ENCODE data around the gene RLBP1. TPM values are rescaled to one million over a fixed set of nuclear protein-coding genes. Genes with fewer than 3 reads are reported as not detected.

Gene RLBP1
- total and polyA plus RNA-seq, 12 donors = not detected

DNA sequence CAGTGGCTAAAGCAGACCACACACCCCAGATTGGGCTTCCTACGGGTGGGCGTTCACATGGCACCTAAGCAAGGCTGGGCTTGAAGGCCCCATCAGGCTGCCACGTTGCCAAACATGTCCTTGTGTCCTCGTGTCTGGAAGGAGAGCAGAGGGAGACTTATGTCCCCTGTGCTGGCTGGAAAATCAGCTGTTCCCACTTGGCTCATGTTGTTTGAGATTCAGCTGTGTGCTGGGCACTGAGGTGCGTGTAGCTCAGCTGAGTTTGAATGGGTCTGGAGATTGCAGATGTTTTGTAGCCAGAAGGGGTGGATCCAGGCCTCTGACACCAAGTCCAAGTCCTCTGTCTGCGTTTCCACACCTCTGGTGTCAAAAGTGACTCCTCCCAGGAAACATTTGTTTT is 34.6 kb downstream of the RLBP1 start:
- intact Hi-C loops (cut with DNase I) = no loop called here
- 68 to 75% methylated on average over 6 of the region's 6 CpGs for WGBS, 2 donors
- peak overlapping the region in 1 of 10 donors; percentile 16 for H3K27ac ChIP-seq
- H3K9me3 ChIP-seq = no peaks in the 10 kb centered on the region
- ATAC-seq (peak in 4 of 8 donors; percentile 15 to 40 (median 36)), DNase-seq (no peak)
- peaks cover 0 to 99% (median 77%) of the 10 kb centered on the region in 9 donors for H3K36me3 ChIP-seq
- peaks cover 0 to 17% (median 0%) of the 10 kb centered on the region in 9 donors for H3K4me1 ChIP-seq
- H3K27me3 ChIP-seq = no peaks in the 10 kb centered on the region
- H3K4me3 ChIP-seq = no peak overlapping the region
- TF ChIP-seq, protein P1, sequence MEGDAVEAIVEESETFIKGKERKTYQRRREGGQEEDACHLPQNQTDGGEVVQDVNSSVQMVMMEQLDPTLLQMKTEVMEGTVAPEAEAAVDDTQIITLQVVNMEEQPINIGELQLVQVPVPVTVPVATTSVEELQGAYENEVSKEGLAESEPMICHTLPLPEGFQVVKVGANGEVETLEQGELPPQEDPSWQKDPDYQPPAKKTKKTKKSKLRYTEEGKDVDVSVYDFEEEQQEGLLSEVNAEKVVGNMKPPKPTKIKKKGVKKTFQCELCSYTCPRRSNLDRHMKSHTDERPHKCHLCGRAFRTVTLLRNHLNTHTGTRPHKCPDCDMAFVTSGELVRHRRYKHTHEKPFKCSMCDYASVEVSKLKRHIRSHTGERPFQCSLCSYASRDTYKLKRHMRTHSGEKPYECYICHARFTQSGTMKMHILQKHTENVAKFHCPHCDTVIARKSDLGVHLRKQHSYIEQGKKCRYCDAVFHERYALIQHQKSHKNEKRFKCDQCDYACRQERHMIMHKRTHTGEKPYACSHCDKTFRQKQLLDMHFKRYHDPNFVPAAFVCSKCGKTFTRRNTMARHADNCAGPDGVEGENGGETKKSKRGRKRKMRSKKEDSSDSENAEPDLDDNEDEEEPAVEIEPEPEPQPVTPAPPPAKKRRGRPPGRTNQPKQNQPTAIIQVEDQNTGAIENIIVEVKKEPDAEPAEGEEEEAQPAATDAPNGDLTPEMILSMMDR (IDR thresholded peaks at IDR 0.05) = no peak

DNA sequence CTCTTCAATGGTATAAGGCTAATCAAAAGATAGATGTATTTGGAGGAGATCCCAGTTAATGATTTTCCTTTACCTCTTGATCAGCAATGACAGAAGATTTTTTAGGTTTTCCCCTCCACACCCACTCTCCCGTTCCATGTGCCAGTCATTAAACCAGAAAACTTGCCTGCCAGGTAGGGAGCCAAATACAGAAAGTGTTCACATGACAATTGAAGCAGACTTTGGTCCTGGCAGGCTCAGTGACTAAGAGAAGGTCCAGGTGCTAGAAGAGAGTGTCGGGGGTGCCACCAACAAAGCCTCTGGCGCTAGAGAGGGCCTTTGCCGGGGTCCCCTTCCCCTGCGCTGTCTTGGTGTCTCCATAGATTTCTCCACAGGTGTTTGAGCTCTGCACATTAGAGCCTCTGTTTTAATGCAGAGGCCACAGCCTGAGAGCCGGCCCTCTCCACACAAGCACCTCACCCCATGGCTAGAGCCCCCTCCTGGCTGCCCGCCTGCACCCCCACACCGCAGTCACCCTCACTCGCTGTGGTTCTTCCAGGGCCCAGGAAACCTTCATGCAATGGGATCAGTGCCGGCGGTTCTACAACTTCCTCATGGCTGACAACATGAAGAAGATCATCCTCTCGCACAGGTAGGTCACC is 36.4 kb downstream of the RLBP1 start:
- ATAC-seq (peak in 2 of 8 donors; percentile 3 to 36), DNase-seq (no peak)
- intact Hi-C loops (cut with DNase I) = loop anchor here in 1 of 10 donors (5.0 kb wide), 1 partner anchor 283 kb away; no protein-coding TSS in a partner anchor
- H3K4me3 ChIP-seq = no peak overlapping the region
- peaks cover 0 to 17% (median 0%) of the 10 kb centered on the region in 9 donors for H3K4me1 ChIP-seq
- H3K27ac ChIP-seq = peak overlapping the region in 1 of 10 donors; percentile 6
- peaks cover 0 to 99% (median 60%) of the 10 kb centered on the region in 9 donors for H3K36me3 ChIP-seq
- no peaks in the 10 kb centered on the region for H3K9me3 ChIP-seq
- no peaks in the 10 kb centered on the region for H3K27me3 ChIP-seq
- TF ChIP-seq, protein P1 (IDR thresholded peaks at IDR 0.05) = no peak
- 94 to 95% methylated on average over 12 of the region's 12 CpGs for WGBS, 2 donors

DNA sequence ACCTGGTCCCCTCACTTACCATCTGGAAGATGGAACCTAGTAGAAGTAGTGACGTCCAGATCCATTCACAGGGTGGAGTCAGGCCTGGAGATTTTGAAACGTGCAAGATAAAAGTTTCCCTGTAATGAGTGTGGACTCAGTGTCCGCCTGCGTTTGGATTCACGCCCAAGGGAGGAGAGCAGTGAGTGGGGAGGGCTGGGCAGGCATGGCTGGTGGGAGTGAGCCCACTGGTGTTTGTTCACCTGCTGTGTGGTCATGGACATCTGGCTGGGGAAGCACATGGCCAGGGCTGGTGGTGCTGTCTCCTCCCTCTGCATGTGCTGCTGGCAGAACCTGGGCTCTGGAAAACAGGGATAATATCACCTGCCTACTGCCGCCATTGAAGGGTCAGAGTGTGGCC is 37.0 kb downstream of the RLBP1 start:
- WGBS, 2 donors = 61 to 73% methylated on average over 6 of the region's 6 CpGs
- Histone ChIP-seq H3K27ac (no peak overlapping the region), H3K4me1 (peaks cover 0 to 18% (median 0%) of the 10 kb centered on the region in 9 donors), H3K9me3 (no peaks in the 10 kb centered on the region), H3K36me3 (peaks cover 0 to 99% (median 53%) of the 10 kb centered on the region in 9 donors), H3K4me3 (no peak overlapping the region), H3K27me3 (no peaks in the 10 kb centered on the region)
- ATAC-seq (peak in 5 of 8 donors; percentile 37 to 64 (median 42)), DNase-seq (no peak)
- intact Hi-C loops (cut with DNase I) = loop anchor here in 1 of 10 donors (5.0 kb wide), 1 partner anchor 282 kb away; no protein-coding TSS in a partner anchor
- TF ChIP-seq, protein P1 (IDR thresholded peaks at IDR 0.05) = no peak

DNA sequence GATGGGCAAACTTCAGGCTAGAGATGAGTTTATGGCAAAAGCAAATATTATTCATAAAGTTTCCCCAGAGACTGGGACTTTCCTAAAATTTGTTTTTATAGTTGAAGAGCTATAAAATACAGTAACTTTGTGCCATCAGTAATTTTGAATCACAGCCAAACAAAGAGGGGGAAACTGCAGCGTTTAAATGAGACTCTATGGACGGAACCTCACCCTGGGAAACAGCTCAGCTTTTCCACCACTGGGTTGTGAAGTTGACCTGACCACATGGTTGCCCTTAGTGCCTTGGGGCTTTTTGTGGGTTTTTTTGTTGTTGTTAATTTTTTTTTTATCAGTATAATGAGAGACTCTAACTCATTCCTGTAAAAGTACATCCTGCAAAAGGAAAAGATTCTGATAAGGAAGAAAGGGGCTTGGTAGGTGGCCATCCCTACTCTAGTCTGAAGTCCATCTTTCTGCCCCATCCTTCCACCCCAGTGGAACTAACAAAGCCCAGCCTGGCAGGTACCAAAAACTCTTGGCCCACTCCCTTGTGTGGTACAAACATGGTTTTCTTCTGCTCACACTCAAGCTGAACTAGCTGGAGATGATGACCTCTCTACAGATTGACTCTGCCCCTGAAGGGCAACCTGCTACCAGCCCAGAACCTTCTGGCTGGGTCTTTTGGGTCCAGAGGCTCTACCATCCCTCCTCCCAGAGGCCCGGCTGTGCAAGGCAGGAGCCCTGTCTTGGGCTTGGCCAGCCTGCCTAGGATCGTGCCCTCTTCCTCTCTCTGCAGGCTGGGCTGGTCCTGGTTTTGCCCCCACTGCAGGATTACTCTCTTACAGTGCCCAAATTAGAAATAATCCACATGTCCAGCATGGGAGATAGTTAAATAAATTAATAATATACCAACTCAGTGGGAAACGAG is 41.2 kb downstream of the RLBP1 start:
- WGBS, 2 donors = 73% methylated on average over 5 of the region's 5 CpGs
- ATAC-seq = no peak

More for the DNA sequence above, 41.2 kb downstream of the RLBP1 start:
- DNase-seq = no peak
- Histone ChIP-seq H3K4me1 (peaks cover 0 to 34% (median 13%) of the 10 kb centered on the region in 9 donors), H3K36me3 (peaks cover 0 to 95% (median 29%) of the 10 kb centered on the region in 9 donors), H3K4me3 (no peak overlapping the region), H3K27me3 (no peaks in the 10 kb centered on the region), H3K27ac (peak overlapping the region in 1 of 10 donors; percentile 45), H3K9me3 (no peaks in the 10 kb centered on the region)
- TF ChIP-seq, protein P1 (IDR thresholded peaks at IDR 0.05) = no peak
- intact Hi-C loops (cut with DNase I) = loop anchor here in 9 of 10 donors (2.0 to 10.0 kb wide), 7 partner anchors 43 to 278 kb away; partner anchors contain the start of gene ABHD2 (in 2 of the 9)

Data from heart right ventricle (tissue), 16 donors.